ENCODE results near the gene STAT6.

The STAT6 gene

GRCh38 chr12:57146961-57147944, 36.1 kb upstream of the STAT6 start, which contains the start of gene LRP1-AS:
Gene LRP1-AS (minus strand): TSS chr12:57147619.
- peak in 2 of 56 donors; percentile 16 to 46 for DNase-seq

DNA sequence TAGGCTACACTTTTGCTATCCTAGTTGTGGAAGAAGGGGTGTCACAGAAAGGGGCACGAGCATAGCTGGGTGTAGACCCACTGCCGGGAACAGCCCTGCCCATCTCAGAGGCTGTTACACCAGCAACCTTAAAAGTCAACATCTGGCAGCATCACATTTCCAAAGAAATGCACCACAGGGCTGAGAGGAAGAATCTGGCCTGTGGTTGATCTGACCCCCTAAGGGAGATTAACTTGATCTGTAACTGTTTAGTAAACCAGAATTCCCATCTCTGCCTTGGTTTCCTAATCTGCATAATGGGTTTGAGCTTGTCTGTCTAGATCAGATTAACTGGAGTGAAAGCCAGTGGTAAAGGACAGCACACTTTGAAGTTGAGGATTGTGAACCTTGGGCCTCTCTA, 34.9 kb upstream of the STAT6 start:
- DNase-seq: no peak

- DNase-seq: peak in 35 of 56 donors; percentile 15 to 72 (median 44)
Measured at GRCh38 chr12:57145460-57146059, 34.4 kb upstream of the STAT6 start.

- no peak for DNase-seq
Measured at GRCh38 chr12:57143454-57143853, 32.3 kb upstream of the STAT6 start.

DNA sequence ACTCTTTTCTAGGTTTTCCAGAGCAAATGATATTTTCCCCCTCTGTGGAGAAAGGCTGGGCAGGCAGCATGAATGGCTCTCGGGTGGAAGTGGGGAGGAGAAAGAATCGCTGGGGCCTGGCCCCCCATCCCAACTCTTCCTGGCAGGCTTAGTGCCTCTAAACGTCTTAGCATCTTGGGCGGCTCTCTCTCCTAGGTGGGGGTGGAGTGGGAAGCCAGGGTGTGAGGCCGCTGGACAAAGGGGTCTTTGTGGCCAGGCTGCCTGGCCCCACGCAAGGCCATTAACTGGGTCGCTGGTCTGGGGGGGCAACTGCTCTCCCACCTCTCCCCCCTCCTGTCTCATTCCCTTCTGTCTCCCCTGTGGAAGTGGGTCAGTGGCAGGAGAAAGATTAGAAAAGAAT, 31.6 kb upstream of the STAT6 start:
- peak in 29 of 56 donors; percentile 21 to 66 (median 46) for DNase-seq

DNA sequence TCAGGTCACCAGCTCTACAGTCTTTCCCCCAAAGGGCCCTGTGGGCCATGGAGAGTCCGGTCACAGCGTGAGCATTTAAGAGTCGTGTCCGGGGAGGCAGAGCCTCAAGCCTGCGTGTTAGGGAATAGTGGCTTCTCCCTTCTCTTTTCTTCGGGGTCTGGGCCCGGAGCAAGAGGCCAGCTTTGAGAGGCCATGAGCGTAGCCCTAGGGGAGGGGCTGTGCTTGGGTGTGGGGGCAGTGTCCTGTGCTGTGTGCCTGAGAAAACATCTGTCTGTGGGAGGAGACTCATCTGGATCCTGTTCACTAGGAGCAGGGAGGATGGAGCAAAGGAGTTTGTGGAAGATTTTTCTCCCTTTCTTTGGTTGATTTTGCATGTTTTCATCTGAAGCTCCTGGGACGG, 31.0 kb upstream of the STAT6 start:
- no peak for DNase-seq

DNA sequence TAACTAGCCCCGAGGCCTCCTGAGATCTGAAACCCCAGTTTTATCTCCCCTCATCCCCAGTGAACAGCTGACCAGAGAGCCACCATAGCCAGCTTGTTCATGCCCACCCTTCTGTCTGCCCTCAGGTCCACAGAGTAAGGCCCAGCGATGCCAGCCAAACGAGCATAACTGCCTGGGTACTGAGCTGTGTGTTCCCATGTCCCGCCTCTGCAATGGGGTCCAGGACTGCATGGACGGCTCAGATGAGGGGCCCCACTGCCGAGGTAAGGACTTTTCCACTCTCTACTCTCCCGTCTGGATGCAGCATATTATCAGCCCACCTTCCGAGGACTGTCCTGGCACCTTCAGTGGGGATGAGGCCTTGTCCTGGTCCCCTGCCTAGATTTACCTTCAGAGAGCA, 30.1 kb upstream of the STAT6 start:
- no peak for DNase-seq

GRCh38 chr12:57139796-57140649, 28.9 kb upstream of the STAT6 start:
- DNase-seq: no peak

GRCh38 chr12:57138526-57139272, 27.5 kb upstream of the STAT6 start:
- peak in 4 of 56 donors; percentile 12 to 41 (median 26) for DNase-seq

DNA sequence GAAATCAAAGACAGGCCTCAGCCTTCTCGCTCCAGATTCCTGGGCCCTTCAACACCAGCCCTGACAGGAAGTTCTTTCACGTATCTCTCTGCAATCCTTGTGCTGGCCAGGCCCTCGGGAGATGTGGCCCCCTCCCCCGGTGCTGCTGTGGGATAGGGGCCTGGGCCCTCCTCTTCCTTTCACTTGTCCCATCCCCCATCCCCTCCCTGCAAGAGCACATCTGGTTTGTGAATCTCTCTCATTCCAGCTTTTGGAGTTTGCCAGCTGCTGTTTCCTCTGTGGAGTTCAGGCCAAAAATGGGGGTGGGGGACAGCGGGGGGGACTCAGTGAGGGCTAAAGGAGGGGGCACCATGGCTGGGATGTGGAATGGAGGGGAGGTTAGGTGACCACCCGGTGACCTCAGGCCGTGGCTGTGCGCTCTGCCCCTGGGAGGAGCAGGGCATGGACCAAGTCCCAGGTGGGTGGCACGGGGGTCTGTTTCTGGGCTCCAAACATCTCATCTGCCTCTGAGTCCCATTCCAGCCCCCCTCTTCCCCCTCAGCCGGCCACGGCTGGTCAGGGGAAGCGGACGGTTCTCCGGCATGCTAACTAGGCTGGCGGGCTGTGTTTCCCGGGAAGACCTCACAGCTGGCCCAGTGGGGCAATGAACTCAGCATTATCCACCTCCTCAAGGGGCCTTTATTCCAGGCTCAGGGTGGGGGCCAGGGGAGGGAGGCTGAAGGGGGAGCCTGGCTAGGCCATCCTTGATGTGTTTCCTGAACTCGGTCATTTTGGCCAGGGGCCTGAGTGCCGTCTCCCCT, 24.6 kb upstream of the STAT6 start:
- peak in 53 of 56 donors; percentile 17 to 92 (median 74) for DNase-seq

- DNase-seq: no peak
Measured at GRCh38 chr12:57134949-57135348, 23.8 kb upstream of the STAT6 start.

GRCh38 chr12:57133916-57134315, 22.8 kb upstream of the STAT6 start:
- peak in 33 of 56 donors; percentile 17 to 67 (median 43) for DNase-seq

DNA sequence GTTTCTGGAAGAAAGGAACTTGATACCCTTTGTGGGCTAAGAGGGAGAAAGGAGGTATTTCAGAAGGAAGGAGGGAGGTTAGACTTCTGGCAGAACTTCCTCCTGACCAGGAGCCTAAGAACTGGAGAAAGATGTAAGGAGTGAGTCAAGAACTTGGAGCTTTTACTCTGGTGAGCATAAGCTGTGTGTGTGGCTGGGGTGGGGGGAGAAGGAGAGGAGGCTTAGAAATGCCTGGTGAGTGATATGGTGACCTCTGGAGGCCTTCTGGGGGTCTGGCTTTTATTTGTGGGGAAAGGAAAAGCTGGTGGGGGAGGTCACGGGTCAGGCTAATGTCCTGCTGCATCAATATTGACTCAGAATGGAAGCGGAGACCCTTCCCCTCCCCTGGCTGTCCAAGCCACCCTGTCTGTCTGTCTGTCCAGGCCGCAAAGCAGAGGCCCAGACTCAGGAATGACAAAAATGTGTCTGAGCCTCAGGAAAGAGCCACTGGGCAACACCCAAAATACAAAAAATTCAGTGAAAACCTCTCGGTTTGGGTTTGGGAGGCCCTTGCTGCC, 21.9 kb upstream of the STAT6 start:
- DNase-seq: no peak

GRCh38 chr12:57131896-57132744, 21.0 kb upstream of the STAT6 start:
- no peak for DNase-seq

- DNase-seq: no peak
Measured at GRCh38 chr12:57130941-57131340, 19.8 kb upstream of the STAT6 start.

GRCh38 chr12:57129889-57130288, 18.7 kb upstream of the STAT6 start:
- no peak for DNase-seq

GRCh38 chr12:57129321-57129842, 18.2 kb upstream of the STAT6 start:
- DNase-seq: peak in 1 of 56 donors; percentile 49
